ENCODE measurements around the gene MRFAP1L1.
"Not testable (repeated sequence)": the region's sequence is repeated elsewhere in the genome, so short reads cannot be mapped to it uniquely, and the experiment has no call there.

MRFAP1L1 gene

DNA sequence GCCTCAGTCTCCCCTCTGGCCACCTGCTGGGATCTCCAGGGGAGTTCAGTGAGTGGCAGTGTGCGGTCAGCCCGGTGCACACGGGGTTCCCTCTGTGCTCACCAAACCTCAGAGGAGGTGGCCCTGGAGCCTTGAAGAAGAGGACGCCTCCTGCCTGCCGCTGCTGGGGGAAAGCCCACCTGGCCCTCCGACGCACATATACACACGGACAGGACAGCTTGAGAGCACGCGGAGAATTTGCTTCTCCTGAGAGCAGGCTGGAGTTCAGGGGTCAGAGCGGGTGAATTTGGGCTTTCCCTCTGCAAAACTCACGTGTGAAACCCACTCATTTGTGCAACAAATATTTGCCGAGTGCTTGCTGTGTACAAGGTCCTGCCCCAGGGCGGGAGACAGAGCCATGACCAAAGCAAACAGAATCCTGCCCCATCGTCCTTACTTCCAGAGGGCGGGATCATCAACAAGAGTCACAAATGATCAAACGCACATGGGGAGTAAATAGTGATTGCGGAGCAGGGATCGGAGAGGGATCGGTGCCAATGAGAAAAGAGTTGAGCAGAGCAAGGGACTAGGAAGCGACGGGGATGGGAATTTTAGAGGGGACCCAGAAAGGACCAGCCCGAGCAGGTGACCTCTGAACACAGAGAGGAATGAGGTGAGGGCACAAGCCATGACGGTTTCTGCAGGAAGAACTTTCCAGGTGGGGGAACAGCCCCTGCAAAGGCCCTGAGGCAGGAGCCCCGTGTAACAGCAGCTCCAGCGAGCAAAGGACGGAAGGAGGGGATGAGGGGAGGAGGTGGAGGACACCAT, 23.9 kb upstream of the MRFAP1L1 start:
- DNase-seq, result no peak

DNA sequence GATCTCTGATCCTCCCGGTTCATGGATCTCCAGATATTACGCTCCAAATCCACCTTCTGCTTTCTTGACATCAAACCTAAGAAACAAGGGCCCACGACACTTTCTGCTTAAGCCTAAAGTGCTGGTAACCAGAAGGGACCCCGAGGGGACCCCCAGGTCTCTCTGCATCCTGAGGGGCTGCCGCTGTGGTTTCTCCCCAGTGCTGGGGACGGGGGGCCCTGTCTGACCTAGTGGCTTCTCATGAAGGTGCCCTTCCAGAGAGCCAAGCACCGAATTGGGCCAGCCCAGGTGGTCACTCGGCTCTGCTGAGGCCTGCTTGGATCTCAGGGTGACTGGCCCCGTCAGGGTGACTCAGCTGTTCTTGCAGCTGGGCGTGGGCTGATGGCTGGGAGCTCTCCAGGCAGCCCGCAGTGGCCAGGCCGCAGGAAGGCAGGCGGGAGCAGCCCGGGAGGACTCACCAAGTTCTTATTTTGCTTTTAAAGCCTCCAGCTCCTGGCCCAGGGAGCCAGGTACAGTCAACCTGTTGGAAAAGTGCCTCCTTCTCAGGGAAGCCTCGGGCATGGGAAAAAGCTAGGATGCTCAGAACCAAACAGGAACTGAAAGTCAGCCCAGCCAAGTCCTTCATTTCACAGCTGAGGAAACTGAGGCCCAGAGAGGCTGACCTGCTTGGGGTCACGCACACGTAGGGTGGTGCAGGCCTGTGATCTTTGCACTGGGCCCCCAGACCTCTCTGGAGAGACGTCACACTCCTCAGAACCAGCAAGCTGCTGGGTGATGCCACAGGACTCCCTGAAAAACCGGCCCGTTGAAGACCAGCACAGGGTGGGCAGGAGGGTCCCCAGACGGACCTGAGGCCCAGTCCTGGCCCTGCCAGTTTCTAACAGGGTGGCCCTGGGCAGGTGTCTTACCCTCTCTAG, 23.0 kb upstream of the MRFAP1L1 start:
- no peak for DNase-seq

DNA sequence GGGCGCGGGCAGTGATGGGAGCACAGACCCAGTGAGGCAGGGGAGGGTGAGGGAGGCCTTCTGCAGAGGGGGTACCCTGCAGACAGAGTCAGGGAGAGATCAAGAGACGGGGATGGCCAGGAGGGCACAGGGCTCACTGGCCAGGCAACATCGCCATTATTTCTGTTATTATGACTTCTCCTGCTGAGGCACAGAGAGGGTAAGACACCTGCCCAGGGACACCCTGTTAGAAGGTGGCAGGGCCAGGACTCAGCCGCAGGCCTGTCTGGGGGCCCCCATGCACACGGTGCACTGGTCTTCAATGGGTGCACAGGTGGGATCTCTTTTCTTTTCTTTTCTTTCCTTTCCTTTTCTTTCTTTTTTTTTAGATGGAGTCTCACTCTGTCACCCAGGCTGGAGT, 22.1 kb upstream of the MRFAP1L1 start:
- no peak for DNase-seq

DNA sequence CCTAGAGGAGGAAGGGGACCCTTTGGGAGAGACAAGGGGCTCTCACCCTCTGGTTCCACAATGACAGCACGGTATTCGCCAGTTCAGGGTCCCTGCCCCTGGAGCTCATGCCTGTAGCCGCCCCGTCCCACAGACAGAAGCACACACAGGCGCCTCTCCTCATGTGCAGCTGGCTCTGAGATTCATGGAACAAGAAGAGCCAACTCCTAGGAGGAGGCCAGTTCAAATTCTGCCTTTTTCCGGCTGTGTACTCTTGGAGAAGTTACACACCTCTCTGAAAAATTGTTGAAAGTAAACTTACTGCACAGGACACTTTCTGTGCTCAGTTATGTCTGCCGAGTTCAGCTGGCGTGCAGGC, 21.6 kb upstream of the MRFAP1L1 start:
- no peak for DNase-seq

DNA sequence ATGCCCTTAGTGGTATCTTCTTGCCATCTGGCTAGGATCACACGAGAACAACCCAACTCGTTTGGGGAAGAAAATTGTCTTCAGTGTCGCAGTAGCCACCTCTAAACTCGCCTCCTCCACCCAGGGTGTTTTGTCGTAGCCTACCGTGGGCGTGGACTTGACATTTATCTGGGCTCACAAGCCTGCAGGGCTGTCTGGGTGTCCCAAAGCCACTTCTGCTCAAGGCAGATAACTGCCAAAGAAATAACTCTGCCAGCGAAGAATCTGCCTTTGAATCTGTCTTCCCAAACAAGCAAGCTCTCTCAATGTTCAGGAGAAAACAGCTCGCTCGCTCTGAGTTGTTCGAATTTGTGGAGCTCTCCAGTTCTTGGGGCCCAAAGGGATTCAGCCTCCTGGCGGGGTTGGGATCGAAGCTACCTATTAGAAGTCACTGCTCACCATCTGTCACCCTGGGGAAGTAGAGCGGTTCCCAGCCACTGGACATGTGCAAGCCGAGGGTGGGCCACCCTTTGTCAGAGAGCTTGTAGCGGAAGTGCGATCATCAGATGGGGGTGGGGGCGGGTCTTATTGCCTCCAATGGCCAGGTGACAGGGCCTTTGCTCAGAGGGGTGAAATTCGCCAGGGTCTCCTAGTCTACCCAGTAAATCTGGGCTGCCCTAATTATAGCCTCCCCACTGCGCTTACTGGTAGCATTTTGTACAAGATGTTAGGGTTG, 21.1 kb upstream of the MRFAP1L1 start:
- no peak for DNase-seq

DNA sequence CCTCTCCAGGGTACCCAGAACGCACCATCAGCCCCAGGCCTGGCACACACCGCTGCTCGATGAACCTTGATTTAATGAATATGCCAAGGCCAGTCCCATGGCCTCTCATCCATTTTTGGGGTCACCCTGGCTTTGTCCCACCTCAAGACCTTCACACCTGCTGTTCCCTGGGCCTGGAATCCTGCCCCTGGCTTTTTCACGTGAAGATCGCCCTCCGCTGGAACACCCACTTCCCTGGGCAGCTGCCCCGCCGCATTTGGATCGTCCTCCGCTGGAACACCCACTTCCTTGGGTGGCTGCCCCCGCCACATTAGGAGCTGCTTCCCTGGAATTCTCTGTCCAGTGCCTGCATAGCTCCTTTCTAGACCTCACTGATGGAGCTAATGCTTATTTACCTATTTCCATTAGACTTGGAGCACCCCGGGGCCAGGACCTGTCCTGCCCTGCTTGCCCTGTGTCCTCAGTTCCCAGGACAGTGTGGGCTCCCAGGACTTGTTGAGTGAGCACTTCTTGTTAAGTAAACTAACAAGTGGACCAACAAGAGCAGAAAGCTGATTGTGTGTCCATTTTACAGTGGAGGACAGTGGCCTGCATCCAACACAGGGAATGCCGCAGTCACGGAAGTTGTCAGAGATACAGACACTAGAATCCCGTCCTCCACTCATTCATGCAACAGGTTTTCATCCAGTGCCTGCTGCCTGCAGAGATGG, 18.8 kb upstream of the MRFAP1L1 start:
- DNase-seq, result no peak

DNA sequence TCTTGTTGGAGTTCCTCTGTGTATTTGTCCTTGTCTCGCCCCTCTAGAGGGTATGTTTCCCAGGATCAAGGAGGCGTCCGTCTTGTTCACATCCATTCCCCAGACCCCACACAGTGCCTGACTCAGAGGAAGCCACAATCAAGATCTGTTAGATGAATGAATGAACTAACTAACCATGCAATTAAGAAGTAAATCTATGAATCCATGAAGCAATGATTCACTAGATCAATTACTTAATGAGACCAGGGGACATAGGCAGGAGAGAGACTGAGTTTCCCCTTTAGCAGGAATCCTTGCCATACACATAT, 18.2 kb upstream of the MRFAP1L1 start:
- no peak for DNase-seq

DNA sequence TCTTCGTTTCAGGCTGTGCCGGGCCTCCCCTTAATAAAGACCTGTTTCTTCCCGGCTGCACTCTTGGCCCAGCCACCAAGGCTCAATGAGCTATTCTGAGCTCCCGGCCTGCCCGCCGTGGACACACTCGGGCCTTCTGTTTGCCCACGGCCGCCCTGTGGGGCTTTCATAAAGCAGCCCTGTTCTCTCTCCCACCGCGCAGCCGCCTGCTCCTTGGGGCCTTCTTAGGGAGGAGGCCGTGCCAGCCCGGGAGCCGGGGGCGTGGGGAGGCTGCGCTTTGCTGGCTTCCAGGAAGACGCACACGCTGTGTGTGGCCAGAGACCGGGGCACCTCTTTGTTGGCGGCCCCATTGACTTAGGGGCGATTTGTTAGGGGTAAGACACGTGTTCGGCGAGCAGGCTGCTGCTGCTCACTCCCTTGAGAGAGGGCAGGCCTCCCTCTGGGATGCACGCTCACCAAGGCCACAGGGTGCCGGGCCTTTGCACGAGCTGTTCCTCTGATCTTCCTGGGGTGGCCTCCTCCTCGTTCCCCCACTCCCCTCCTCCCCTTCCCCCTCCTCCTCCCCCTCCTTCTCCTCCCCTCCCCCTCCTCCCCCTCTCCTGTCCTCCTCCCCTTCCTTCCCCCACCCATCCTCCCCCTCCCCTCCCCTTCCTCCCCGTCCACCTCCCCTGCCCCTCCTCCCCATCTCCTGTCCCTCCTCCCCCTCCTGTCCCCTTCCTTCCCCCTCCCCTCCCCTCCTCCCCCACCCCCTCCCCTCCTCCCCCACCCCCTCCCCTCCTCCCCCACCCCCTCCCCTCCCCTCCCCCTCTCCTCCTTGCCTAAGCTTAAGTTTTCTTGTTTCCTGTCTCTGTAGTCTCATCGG, 17.6 kb upstream of the MRFAP1L1 start:
- DNase-seq, result no peak

DNA sequence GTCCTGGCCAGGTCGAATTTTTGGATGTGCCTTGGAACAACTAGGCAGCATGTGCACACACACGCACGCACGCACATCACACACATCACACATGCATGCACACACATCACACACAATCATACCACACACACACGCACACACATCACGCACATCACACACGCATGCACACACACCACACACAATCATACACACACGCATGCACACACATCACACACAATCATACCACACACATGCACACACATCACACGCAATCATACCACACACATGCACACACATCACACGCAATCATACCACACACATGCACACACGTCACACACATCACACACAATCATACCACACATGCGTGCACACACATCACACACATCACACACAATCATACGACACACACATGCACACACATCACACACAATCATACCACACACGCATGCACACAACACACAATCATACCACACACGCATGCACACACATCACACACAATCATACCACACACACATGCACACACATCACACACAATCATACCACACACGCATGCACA, 15.8 kb upstream of the MRFAP1L1 start:
- DNase-seq, result not testable (repeated sequence)

DNA sequence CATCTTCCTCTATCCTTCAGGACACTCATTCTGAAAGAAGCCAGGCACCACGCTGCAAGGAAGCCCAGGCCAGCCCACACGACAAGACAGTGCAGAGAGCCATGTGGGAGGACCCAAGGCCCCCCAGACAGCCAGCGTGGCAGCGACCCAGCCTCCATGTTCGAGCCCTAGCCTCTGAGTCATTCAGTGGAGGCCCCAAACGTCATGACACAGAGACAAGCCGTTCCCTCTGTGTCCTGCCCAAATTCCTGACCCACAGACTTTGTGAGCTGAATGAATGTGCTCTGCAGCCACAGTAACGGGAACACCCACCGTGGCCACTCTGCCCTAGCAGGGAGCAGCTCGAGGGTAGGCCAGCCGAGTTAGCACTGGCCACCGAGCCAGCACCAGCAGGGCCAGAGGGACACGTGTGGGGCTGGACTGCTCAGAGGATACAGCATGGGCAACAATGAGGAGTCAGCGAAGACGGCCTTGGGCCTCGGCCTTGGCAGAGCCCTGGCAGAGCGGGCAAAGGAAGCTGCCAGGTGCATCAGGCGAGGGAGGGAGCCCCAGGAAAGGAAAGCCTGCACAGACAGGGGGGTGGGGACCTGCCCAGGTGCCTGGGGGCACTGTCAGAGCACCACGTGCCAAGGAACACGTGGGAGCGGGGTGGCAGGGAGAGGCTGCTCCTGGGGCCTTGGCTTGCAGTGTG, 14.9 kb upstream of the MRFAP1L1 start:
- DNase-seq, result no peak

DNA sequence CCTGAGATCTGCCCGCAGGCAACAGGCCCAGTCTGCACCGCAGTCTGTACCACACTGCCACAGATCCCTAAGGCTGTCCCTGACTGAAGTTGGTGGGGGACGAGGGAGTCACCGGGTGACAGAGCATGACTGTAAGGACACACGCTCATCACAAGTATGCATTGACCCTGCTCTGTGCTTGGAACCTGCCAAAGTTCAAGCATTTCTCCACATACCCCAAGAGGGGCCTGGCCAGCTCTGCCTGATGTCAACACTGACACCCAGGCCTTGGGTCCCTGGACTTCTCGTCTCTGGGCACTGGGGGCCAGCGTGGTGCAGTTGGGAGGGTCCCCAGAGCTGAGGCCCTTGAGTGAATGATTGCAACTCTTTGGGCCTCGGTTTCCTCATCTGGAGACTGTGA, 14.2 kb upstream of the MRFAP1L1 start:
- DNase-seq, result no peak

DNA sequence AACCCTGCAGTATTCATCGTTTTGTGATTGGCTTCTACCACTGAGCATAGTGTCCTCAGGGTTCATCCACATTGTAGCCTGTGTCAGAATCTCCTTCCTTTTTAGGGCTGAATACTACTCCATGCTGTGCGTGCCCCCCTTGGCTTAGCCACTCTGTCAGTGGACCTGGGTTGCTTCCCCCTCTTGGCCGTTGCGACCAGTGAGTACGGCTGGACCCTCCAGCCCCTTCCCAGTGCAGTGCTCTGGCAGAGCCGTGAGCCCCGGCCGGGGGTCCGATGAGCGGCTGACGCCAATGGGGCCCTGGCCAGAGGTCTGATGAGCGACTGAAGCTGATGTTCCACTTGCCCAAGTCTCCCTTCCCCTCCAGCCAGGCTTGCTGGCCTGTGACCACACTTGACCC, 13.2 kb upstream of the MRFAP1L1 start:
- DNase-seq, result no peak

DNA sequence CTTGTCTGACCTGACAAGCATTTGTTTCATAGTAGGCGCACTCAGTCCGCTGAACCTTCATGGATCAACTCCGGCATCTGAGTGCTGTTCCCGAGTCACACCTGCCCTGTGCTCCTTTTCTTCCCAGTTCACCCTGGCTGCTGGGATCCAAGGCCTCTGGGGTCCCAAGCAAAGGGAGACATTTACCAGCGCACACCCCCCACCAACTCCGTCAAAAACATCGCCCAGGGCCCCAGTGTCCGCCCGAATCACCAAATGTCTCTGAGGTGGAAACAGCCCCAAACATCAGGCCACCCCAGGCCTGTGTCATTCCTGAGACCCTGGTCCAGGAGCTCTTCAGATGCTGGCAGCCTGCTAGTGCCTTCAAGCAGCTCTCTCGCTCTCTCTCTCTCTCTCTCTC, 11.5 kb upstream of the MRFAP1L1 start:
- no peak for DNase-seq

DNA sequence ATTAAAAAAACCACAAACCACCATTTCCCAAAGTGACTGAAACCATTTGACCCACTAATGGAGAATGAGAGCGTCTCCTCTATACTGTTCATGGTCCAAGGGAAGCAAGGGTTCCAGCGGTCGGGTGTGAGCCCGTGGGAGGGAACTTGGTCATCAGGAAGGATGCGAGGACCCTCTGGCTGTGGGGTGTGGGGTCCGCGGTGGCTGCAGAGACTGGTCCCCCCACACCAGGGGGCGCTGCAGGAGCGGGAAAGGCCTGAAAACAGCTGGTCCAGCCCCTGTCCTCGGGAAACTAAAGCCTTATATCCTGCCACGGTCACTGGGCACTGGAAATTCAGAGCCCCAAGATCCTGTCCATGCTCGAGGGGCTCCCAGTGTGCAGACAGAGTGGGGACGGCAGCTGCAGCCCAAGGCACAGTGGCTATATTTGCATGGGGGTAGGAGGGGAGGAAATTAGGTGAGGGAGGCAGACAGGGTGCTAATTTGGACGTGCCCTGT, 10.6 kb upstream of the MRFAP1L1 start:
- DNase-seq, result peak; percentile 22

DNA sequence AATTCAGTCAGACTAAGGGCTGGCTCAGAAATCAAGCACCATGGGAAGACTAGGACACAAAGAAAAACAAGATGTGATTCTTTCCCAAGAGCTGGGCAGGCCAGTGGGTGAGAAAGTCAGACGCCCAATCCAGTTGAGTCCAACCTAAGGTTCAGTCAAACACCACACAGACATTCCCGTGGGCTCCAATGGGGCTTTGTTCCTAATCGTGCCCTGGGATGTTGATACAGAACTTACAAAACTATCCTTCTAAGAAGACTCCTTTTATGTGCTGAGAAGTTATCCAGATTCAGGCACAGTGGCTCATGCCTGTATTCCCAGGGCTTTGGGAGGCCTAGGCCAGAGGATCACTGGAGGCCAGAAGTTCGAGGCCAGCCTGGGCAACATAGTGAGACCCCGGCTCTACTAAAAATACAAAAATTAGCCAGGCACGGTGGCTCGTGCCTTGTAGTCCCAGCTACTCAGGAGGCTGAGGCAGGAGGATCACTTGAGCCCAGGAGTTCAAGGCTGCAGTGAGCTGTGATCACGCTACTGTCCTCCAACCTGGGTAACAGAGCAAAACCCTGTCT, 10.0 kb upstream of the MRFAP1L1 start:
- DNase-seq, result no peak

DNA sequence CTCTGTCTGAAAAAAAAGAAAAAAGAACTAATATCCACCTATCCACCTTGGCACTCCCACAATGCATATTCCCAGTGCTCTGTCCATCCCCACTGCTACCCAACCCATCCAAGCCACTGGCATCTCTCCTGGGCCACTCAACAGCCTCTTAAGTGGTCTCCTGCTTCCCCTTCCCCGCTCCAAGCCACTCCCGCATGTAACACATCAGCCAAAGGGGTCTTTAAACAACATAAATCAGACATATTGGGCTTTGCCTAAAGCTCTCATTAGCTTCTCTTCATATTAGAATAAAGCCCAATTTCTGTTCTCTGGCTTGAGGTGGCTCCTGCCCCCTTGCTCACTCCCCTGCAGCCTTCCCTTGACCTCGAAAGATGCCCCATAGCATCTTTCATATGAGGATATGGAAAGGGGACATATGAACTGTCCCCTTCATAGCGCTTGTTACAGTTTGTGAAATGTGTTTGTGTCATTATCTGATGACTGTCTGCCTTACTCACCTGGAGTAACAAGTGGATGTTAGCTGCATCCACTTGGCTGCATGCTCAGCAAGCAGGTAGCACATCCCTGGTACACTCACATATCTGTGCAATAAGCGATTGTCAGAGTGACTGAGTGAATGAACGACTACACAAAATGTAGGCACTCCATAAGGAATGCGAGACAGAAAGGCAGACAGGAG, 9.4 kb upstream of the MRFAP1L1 start:
- no peak for DNase-seq

DNA sequence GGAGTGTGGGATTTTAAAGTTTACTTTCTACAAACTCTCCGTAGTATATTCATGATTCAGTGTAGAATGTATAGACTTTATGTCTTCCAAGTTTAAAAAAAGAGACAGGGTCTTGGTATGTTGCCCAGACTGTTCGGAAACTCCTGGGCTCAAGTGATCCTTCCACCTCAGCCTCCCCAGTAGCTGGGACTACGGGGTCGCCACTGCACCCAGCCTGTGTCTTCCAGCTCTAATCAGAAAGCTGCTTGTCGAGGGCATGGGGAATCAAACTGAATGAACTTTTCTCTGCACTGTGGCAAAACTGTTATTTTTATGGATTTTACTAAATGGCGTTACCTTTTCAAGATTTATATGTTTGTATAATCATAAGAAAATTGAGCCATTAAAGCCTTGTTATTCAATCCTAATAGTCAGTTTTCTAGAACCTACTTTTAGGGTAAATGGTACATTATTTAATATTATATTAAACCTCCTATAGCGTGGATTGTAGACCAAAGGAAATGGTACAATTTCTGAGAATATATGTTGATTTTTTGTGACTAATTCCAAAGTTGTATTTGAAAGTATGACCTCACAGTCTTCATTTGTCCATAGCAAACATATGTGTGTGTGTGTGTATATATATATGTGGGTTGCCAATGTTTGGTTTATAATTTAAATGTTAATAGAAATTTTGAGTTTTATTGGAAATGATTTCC, 7.4 kb upstream of the MRFAP1L1 start:
- no peak for DNase-seq

DNA sequence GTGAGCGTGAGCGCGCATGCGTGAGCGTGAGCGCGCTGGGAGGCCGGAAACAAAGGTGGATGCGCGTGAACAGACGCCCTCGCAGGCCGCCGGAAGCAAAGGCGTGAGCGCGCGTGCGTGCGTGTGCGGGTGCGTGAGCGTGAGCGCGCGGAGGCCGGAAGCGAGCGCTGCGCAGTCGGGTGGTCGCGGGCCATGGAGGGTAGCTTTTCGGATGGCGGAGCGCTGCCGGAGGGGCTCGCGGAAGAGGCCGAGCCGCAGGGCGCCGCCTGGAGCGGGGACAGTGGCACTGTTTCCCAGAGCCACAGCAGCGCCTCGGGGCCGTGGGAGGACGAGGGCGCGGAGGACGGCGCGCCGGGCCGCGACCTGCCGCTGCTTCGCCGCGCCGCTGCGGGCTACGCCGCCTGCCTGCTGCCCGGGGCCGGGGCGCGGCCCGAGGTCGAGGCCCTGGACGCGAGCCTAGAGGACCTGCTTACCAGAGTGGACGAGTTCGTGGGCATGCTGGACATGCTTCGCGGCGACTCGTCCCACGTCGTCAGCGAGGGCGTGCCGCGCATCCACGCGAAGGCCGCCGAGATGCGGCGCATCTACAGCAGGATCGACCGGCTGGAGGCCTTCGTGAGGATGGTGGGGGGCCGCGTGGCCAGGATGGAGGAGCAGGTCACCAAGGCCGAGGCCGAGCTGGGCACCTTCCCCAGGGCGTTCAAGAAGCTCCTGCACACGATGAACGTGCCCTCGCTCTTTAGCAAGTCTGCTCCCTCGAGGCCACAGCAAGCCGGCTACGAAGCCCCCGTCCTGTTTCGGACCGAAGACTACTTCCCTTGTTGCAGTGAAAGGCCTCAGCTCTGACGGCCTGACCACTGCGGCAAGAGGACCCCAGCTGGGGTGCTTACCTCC, 6.6 kb upstream of the MRFAP1L1 start, which contains the start of gene BLOC1S4:
Gene BLOC1S4, plus strand, starts transcription at position 157 of the 894 bp plus-strand sequence. Its CDS starts 36 bp downstream, at position 193.
- peak; percentile 79 for DNase-seq

Data from NCI-H1105 (cell line).